A549 (cell line): Measurements from ENCODE around the gene SOX6. TPM values are rescaled to one million over a fixed set of nuclear protein-coding genes. Genes with fewer than 3 reads are reported as not detected.

ENCODE experiments used
- ATAC-seq, 2 experiments: fragments of 200-7000 bp in 1 of 2; fragments of >200 bp in 1 of 2; cut with Nextera tagmentation in 1 of 2; cut with Tn5 transposase in 1 of 2; 3 replicates each; pipeline versions ENCODE4 v1.8.0 to v1.9.1; 2018 to 2020; ENCODE audit warnings: mild to moderate bottlenecking in 1 of 2, moderate library complexity in 1 of 2
- CTCF ChIA-PET: fragments of 300-600 bp; sonication (Branson Sonifier 250); formaldehyde crosslinking; extraction: SDS; loops from one replicate; lab custom pipeline; 2021; ENCODE audit warnings: antibody characterized with exemption, inconsistent platforms; lab: Yijun Ruan, JAX
- POLR2A ChIA-PET: fragments of 350-600 bp; formaldehyde crosslinking; extraction: SDS; loops from one replicate; lab custom pipeline; 2021; ENCODE audit warnings: antibody characterized with exemption, inconsistent platforms; lab: Yijun Ruan, JAX
- DNase-seq, 2 experiments: peaks; one replicate each; pipeline versions ENCODE4 v3.0.0 to v3.0.0-alpha.2; 2011 to 2016; ENCODE audit warnings: low read depth in 1 of 2, low spot score in 1 of 2
- FAIRE-seq: peaks from 2 replicates; lab custom pipeline; 2011; peaks lifted over from hg19 to GRCh38; lab: Jason Lieb, UNC
- H3K27ac ChIP-seq, 2 experiments: fragments of >200 bp; sonication (Bioruptor Twin); formaldehyde crosslinking; 3 replicates each; pipeline ENCODE4 v1.5.1; 2016 to 2017
- H3K4me1 ChIP-seq: fragments of >200 bp; sonication (Bioruptor Twin); formaldehyde crosslinking; 3 replicates; pipeline ENCODE4 v1.6.1; 2016
- H3K4me2 ChIP-seq: fragments of >200 bp; sonication (Bioruptor Twin); formaldehyde crosslinking; 3 replicates; pipeline ENCODE4 v1.6.1; 2016
- H3K4me3 ChIP-seq: fragments of >200 bp; sonication (Bioruptor Twin); formaldehyde crosslinking; 3 replicates; pipeline ENCODE4 v1.5.1; 2016
- H3K9me3 ChIP-seq: fragments of >200 bp; sonication (Bioruptor Twin); formaldehyde crosslinking; 3 replicates; pipeline ENCODE4 v1.6.1; 2016
- BCL3 ChIP-seq: fragments of >200 bp; sonication (Bioruptor Twin); formaldehyde crosslinking; IDR thresholded peaks from 3 replicates; pipeline ENCODE4 v1.6.1; 2016
- BHLHE40 ChIP-seq: IDR thresholded peaks from 2 replicates; pipeline ENCODE4 v1.6.1; 2012; ENCODE audit warnings: low read depth, low read length, inconsistent platforms
- CBX2 ChIP-seq: fragments of 200-600 bp; sonication (generic); IDR thresholded peaks from 2 replicates; pipeline ENCODE4 v1.6.1; 2016; ENCODE audit warnings: low read depth, mild to moderate bottlenecking, borderline replicate concordance
- CBX8 ChIP-seq: fragments of 200-600 bp; sonication (generic); IDR thresholded peaks from 2 replicates; pipeline ENCODE4 v1.6.1; 2016
- CEBPB ChIP-seq, 2 experiments: fragments of >200 bp in 1 of 2; sonication (Bioruptor Twin) in 1 of 2; formaldehyde crosslinking in 1 of 2; IDR thresholded peaks; 2 replicates each; pipeline ENCODE4 v1.6.1; 2012 to 2016
- CHD4 ChIP-seq: fragments of 200-600 bp; sonication (generic); IDR thresholded peaks from 2 replicates; pipeline ENCODE4 v1.6.1; 2016; ENCODE audit warnings: antibody characterized with exemption, mild to moderate bottlenecking, borderline replicate concordance
- CTCF ChIP-seq: fragments of >200 bp; sonication (Bioruptor Twin); formaldehyde crosslinking; IDR thresholded peaks from 3 replicates; pipeline ENCODE4 v1.5.1; 2016
- E2F6 ChIP-seq: IDR thresholded peaks from 2 replicates; pipeline ENCODE4 v1.6.1; 2012; ENCODE audit warnings: low read depth, borderline replicate concordance
- EHF ChIP-seq: fragments of 250-450 bp; sonication (Bioruptor Pico); IDR thresholded peaks from 2 replicates; pipeline ENCODE4 v1.5.0; 2020; ENCODE audit warnings: mild to moderate bottlenecking
- ESRRA ChIP-seq: fragments of 150-350 bp; IDR thresholded peaks from 2 replicates; pipeline ENCODE4 v1.6.1; 2014; ENCODE audit warnings: mild to moderate bottlenecking, low read length, borderline replicate concordance
- HEYL ChIP-seq: fragments of 250-450 bp; sonication (Bioruptor Pico); IDR thresholded peaks from 2 replicates; pipeline ENCODE4 v1.8.0; 2021; ENCODE audit warnings: mild to moderate bottlenecking, moderate library complexity
- HMGXB4 ChIP-seq: fragments of 250-450 bp; sonication (Bioruptor Pico); IDR thresholded peaks from 2 replicates; pipeline ENCODE4 v1.5.0; 2021; ENCODE audit warnings: mild to moderate bottlenecking, moderate library complexity, borderline replicate concordance
- HOXB5 ChIP-seq: fragments of 250-450 bp; sonication (Bioruptor Pico); IDR thresholded peaks from 2 replicates; pipeline ENCODE4 v1.5.0; 2020; ENCODE audit warnings: mild to moderate bottlenecking, moderate library complexity
- KDM5A ChIP-seq: fragments of 200-600 bp; sonication (generic); IDR thresholded peaks from 2 replicates; pipeline ENCODE4 v1.6.1; 2016; ENCODE audit warnings: antibody characterized with exemption, mild to moderate bottlenecking
- PHF8 ChIP-seq: fragments of 200-600 bp; sonication (generic); IDR thresholded peaks from 2 replicates; pipeline ENCODE4 v1.6.1; 2016; ENCODE audit warnings: low read depth, mild to moderate bottlenecking, antibody characterized with exemption, moderate library complexity, borderline replicate concordance
- POLR2A ChIP-seq: IDR thresholded peaks from 2 replicates; pipeline ENCODE4 v1.6.1; 2012; ENCODE audit warnings: mild to moderate bottlenecking, low read length
- REST ChIP-seq: fragments of 200-600 bp; sonication (generic); IDR thresholded peaks from 2 replicates; pipeline ENCODE4 v1.6.1; 2016; ENCODE audit warnings: antibody characterized with exemption, mild to moderate bottlenecking, moderate library complexity
- RFX5 ChIP-seq: fragments of 450-650 bp; IDR thresholded peaks from 2 replicates; pipeline ENCODE4 v1.7.1; 2014; ENCODE audit warnings: antibody characterized with exemption, mild to moderate bottlenecking, moderate library complexity
- RNF2 ChIP-seq: fragments of 200-600 bp; sonication (generic); IDR thresholded peaks from 2 replicates; pipeline ENCODE4 v1.6.1; 2016; ENCODE audit warnings: low read depth, mild to moderate bottlenecking, antibody characterized with exemption, moderate library complexity, borderline replicate concordance
- SREBF2 ChIP-seq: fragments of 450-650 bp; IDR thresholded peaks from 2 replicates; pipeline ENCODE4 v1.6.1; 2014; ENCODE audit warnings: mild to moderate bottlenecking, moderate library complexity
- TFCP2L1 ChIP-seq: fragments of 250-450 bp; sonication (Bioruptor Pico); IDR thresholded peaks from 2 replicates; pipeline ENCODE4 v1.5.0; 2021; ENCODE audit warnings: mild to moderate bottlenecking
- ZC3H11A ChIP-seq: fragments of 450-650 bp; IDR thresholded peaks from 2 replicates; pipeline ENCODE4 v1.6.1; 2014; ENCODE audit warnings: antibody characterized with exemption, mild to moderate bottlenecking
- ZSCAN20 ChIP-seq: fragments of 250-450 bp; sonication (Bioruptor Pico); IDR thresholded peaks from 2 replicates; pipeline ENCODE4 v1.8.0; 2022; ENCODE audit warnings: mild to moderate bottlenecking, moderate library complexity
- WGBS: methylation state at CpG from one replicate; pipeline ENCODE4 v1.1.6; 2017; ENCODE audit errors: missing lambda C conversion rate; 5-methylcytosine and 5-hydroxymethylcytosine counted together
- polyA plus RNA-seq, 4 experiments: library from polyadenylated mRNA; depleted of rRNA in 3 of 4; stranded (reverse); fragments of >200 nt; fragmentation: RNase III in 1 of 4; extraction: RNeasy Plus Mini Kit Qiagen cat#74134 plus additional on column Dnase treatment in 1 of 4; gene quantifications; 2 replicates in 3 of 4; 3 replicates in 1 of 4; pipeline ENCODE4 v1.2.3, GENCODE V29; 2011 to 2017

SOX6 gene
- polyA plus RNA-seq, 2 of the 4 experiments (the other 2 are of a cell fraction) = 0.18 TPM; not detected in 1

GRCh38 chr11:15947681-15948648, 408.4 kb downstream of the SOX6 start (continued):
- TF ChIP-seq HEYL (CRISPR knock-in tag) = no peak
- TF ChIP-seq CTCF = no peak
- TF ChIP-seq PHF8 = no peak
- no peak for TF ChIP-seq ZSCAN20 (CRISPR knock-in tag)
- TF ChIP-seq E2F6 = no peak

GRCh38 chr11:15945726-15946125, 410.6 kb downstream of the SOX6 start:
- TF ChIP-seq PHF8 (no peak), RFX5 (no peak), SREBF2 (no peak), ZSCAN20 (CRISPR knock-in tag) (no peak), REST (no peak), CBX2 (no peak), RNF2 (no peak)
- DNase-seq (no peak), ATAC-seq (no peak), FAIRE-seq (no peak)
- Histone ChIP-seq H3K9me3 (no peaks in the 10 kb centered on the region; the same call in 2 of the 3 replicates), H3K4me1 (no peaks in the 10 kb centered on the region), H3K4me3 (no peak overlapping the region), H3K4me2 (no peak overlapping the region), H3K27ac (no peak overlapping the region)
- ChIA-PET POLR2A (no interaction called here), CTCF (interaction anchor here (1.0 kb wide), 1 partner anchor 668 kb away, joined by 3 read pairs; no protein-coding TSS in a partner anchor)
- WGBS = 26% methylated on average over 1 of the region's 1 CpG

- H3K4me1 ChIP-seq = no peaks in the 10 kb centered on the region
- CTCF ChIA-PET = no interaction called here
- DNase-seq (no peak), FAIRE-seq (no peak), ATAC-seq (no peak; a peak in 2 of 6 replicates)
- POLR2A ChIA-PET = no interaction called here
- no peak overlapping the region for H3K27ac ChIP-seq
- no peak overlapping the region for H3K4me3 ChIP-seq
- TF ChIP-seq BCL3 = no peak
- no peak for TF ChIP-seq HOXB5 (CRISPR knock-in tag)
- no peak for TF ChIP-seq POLR2A
- TF ChIP-seq E2F6 = no peak
- TF ChIP-seq BHLHE40 = no peak
- TF ChIP-seq PHF8 = no peak
- no peak for TF ChIP-seq HMGXB4
- no peak for TF ChIP-seq CBX8
- TF ChIP-seq EHF (CRISPR knock-in tag) = no peak
- TF ChIP-seq TFCP2L1 = no peak
- no peak for TF ChIP-seq KDM5A
- TF ChIP-seq CEBPB (IDR thresholded peaks at IDR 0.05) = no peak
- no peak for TF ChIP-seq ZC3H11A
- TF ChIP-seq ESRRA = no peak
- no peak for TF ChIP-seq CBX2
- TF ChIP-seq CHD4 = no peak
- no peak overlapping the region for H3K4me2 ChIP-seq
- H3K9me3 ChIP-seq = no peaks in the 10 kb centered on the region; the same call in 2 of the 3 replicates
Measured at GRCh38 chr11:15944460-15944859, 411.9 kb downstream of the SOX6 start.
